HG03066 (cell line): ENCODE measurements around the gene KRTAP3-3.
"Not testable (repeated sequence)": the region's sequence is repeated elsewhere in the genome, so short reads cannot be mapped to it uniquely, and the experiment has no call there.

Experiments used
- ATAC-seq: cut with Tn5 transposase; IDR thresholded peaks from one replicate; pipeline ENCODE4 v1.9.1; 2021; ENCODE audit warnings: low read depth; ENCODE audit not compliant: unreplicated experiment

Gene KRTAP3-3

GRCh38 chr17:40993839-40994238 is at the start of gene KRTAP3-3:
KRTAP3-3 (minus strand) TSS chr17:40994164; CDS start chr17:40994097, 67 bp downstream.
- no peak for ATAC-seq

- no peak for ATAC-seq
These were observed 49.0 kb upstream of the KRTAP3-3 start for GRCh38 chr17:41042953-41043352.

GRCh38 chr17:41040783-41041571 is 47.0 kb upstream of the KRTAP3-3 start, which contains the start of gene KRTAP1-1:
KRTAP1-1 (minus strand) TSS chr17:41041450; CDS start chr17:41041397, 53 bp downstream.
- ATAC-seq, result not testable (repeated sequence)

- no peak for ATAC-seq
These were observed 43.9 kb upstream of the KRTAP3-3 start for GRCh38 chr17:41037853-41038350.

GRCh38 chr17:41034346-41034935 is 40.5 kb upstream of the KRTAP3-3 start, which contains the start of gene KRTAP1-3:
KRTAP1-3 (minus strand) TSS chr17:41034874; CDS start chr17:41034821, 53 bp downstream.
- not testable (repeated sequence) for ATAC-seq

- ATAC-seq, result no peak
These were observed 35.8 kb upstream of the KRTAP3-3 start, which contains the start of gene KRTAP1-4 for GRCh38 chr17:41029633-41030245. KRTAP1-4 (minus strand) TSS chr17:41030195; CDS start chr17:41030078, 117 bp downstream.

GRCh38 chr17:41026715-41027471 is 32.9 kb upstream of the KRTAP3-3 start, which contains the start of gene KRTAP1-5:
KRTAP1-5 (minus strand) TSS chr17:41027208; CDS start chr17:41027155, 53 bp downstream.
- ATAC-seq, result no peak

GRCh38 chr17:41024697-41025096 is 30.7 kb upstream of the KRTAP3-3 start:
- no peak for ATAC-seq

GRCh38 chr17:41020336-41020735 is 26.4 kb upstream of the KRTAP3-3 start:
- ATAC-seq, result no peak

GRCh38 chr17:41019415-41019814 is 25.5 kb upstream of the KRTAP3-3 start:
- no peak for ATAC-seq

- ATAC-seq, result no peak
These were observed 24.6 kb upstream of the KRTAP3-3 start for GRCh38 chr17:41018541-41018940.

GRCh38 chr17:41016578-41017215 is 22.7 kb upstream of the KRTAP3-3 start:
- ATAC-seq, result no peak

- ATAC-seq, result no peak
These were observed 21.5 kb upstream of the KRTAP3-3 start for GRCh38 chr17:41015454-41015853.

GRCh38 chr17:41013606-41014005 is 19.6 kb upstream of the KRTAP3-3 start:
- no peak for ATAC-seq

- no peak for ATAC-seq
These were observed 19.2 kb upstream of the KRTAP3-3 start for GRCh38 chr17:41013181-41013580.

- no peak for ATAC-seq
These were observed 18.6 kb upstream of the KRTAP3-3 start for GRCh38 chr17:41012326-41013120.

GRCh38 chr17:41010441-41010840 is 16.5 kb upstream of the KRTAP3-3 start:
- ATAC-seq, result no peak

- no peak for ATAC-seq
These were observed 16.0 kb upstream of the KRTAP3-3 start for GRCh38 chr17:41009936-41010335.

- ATAC-seq, result no peak
These were observed 15.4 kb upstream of the KRTAP3-3 start for GRCh38 chr17:41009301-41009760.
